Endodermal cell (in vitro differentiated cells): ENCODE data around the gene GPR183. TPM values are rescaled to one million over a fixed set of nuclear protein-coding genes. Genes with fewer than 3 reads are reported as not detected.
A peak's percentile ranks its signal among the peaks of the same experiment; 100 is the strongest.

Experiments used
- DNase-seq: peaks from one replicate; pipeline ENCODE4 v3.0.0-alpha.2; 2017
- H3K27ac ChIP-seq: 2 replicates; pipeline ENCODE4 v1.5.1; 2013; ENCODE audit warnings: mild to moderate bottlenecking, low read depth, low read length, moderate library complexity
- H3K27me3 ChIP-seq: 2 replicates; pipeline ENCODE4 v1.6.1; 2013; ENCODE audit warnings: mild to moderate bottlenecking, low read length, moderate library complexity; ENCODE audit not compliant: insufficient read depth, control insufficient read depth, poor library complexity, severe bottlenecking
- H3K36me3 ChIP-seq: 2 replicates; pipeline ENCODE4 v1.7.0; 2013; ENCODE audit warnings: mild to moderate bottlenecking, low read length, moderate library complexity; ENCODE audit not compliant: control insufficient read depth, insufficient read depth
- H3K4me1 ChIP-seq: one replicate; pipeline ENCODE4 v1.7.0; 2013; ENCODE audit warnings: low read length; ENCODE audit not compliant: control insufficient read depth, insufficient read depth
- H3K4me3 ChIP-seq: 2 replicates; pipeline ENCODE4 v1.5.1; 2013; ENCODE audit warnings: mild to moderate bottlenecking, low read length, moderate library complexity
- H3K9ac ChIP-seq: 2 replicates; pipeline ENCODE4 v1.6.1; 2013; ENCODE audit warnings: mild to moderate bottlenecking, low read length, moderate library complexity; ENCODE audit not compliant: poor library complexity, severe bottlenecking; ENCODE audit errors: extremely low read depth
- H3K9me3 ChIP-seq: 2 replicates; pipeline ENCODE4 v1.6.1; 2013; ENCODE audit warnings: mild to moderate bottlenecking, low read length, moderate library complexity; ENCODE audit not compliant: control insufficient read depth
- H3K27ac Mint-ChIP-seq: 2 replicates; pipeline ENCODE4 v1.8.0; 2020; ENCODE audit warnings: mixed read lengths
- H3K27me3 Mint-ChIP-seq: 2 replicates; pipeline ENCODE4 v1.8.0; 2021; ENCODE audit warnings: mild to moderate bottlenecking, mixed read lengths; ENCODE audit not compliant: insufficient read depth
- H3K36me3 Mint-ChIP-seq: 2 replicates; pipeline ENCODE4 v1.8.0; 2020; ENCODE audit warnings: low read depth, mixed read lengths
- H3K4me1 Mint-ChIP-seq: 2 replicates; pipeline ENCODE4 v1.8.0; 2020; ENCODE audit warnings: mixed read lengths
- H3K4me3 Mint-ChIP-seq: 2 replicates; pipeline ENCODE4 v1.8.0; 2020; ENCODE audit warnings: mild to moderate bottlenecking, moderate library complexity, mixed read lengths
- H3K9me3 Mint-ChIP-seq: 2 replicates; pipeline ENCODE4 v1.8.0; 2020; ENCODE audit warnings: mild to moderate bottlenecking, mixed read lengths
- CTCF ChIP-seq: fragments of 200-600 bp; sonication (generic); conservative IDR thresholded peaks from 2 replicates; pipeline ENCODE4 v1.5.0; 2021; ENCODE audit warnings: antibody characterized with exemption, mild to moderate bottlenecking
- WGBS, 2 experiments: methylation state at CpG; one replicate each; pipeline versions ENCODE4 v1.1.5 to v1.1.7; 2013; ENCODE audit warnings: missing lambda C conversion rate in 2 of 2, mixed read lengths in 1 of 2; ENCODE audit not compliant: insufficient coverage in 1 of 2, insufficient read length in 1 of 2; 5-methylcytosine and 5-hydroxymethylcytosine counted together
- long read RNA-seq, 4 experiments: library from polyadenylated mRNA in 2 of 4; library from RNA in 1 of 4; library from capped mRNA in 1 of 4; stranded (forward) in 3 of 4; unstranded in 1 of 4; transcript quantifications; one replicate each; pipeline ENCODE4 v2.0.0, GENCODE V29; 2020 to 2021; ENCODE audit warnings: inconsistent platforms in 1 of 4
- polyA plus RNA-seq, 2 experiments: library from polyadenylated mRNA; stranded (reverse); fragments of 50-300 nt; gene quantifications; one replicate each; pipeline ENCODE4 v1.2.3, GENCODE V29; 2013
- total RNA-seq, 2 donors: library from RNA; stranded (reverse); fragmentation: NEBNext Ultra II Directional in 1 of 2; extraction: Animal tissue kit (Norgen Biotek cat#: 25700) in 1 of 2; gene quantifications; 2 replicates in 1 of 2; 3 replicates in 1 of 2; pipeline ENCODE4 v1.2.1, GENCODE V29; 2021

GPR183 gene
- under 1 TPM in 1 of 2 donors, not detected in 1; 0.62 TPM for total RNA-seq
- 0.18 TPM for polyA plus RNA-seq (2013, experiment 1 of 2)
- 0.29 TPM for polyA plus RNA-seq (2013, experiment 2 of 2)
- long read RNA-seq, experiment 1, result 0 reads
- long read RNA-seq, experiment 2, result 0 reads
- long read RNA-seq, experiment 3, transcript GPR183-201 (2 exons, 1,700 nt), result major isoform, 7 of 7 reads
- long read RNA-seq, experiment 3, partial matches to known transcripts, result 0 of 7 reads
- long read RNA-seq, experiment 3, other reads (novel, unspliced or antisense), result 0 of 7 reads
- long read RNA-seq, experiment 4, partial matches to known transcripts, result 0 of 1 reads
- long read RNA-seq, experiment 4, other reads (novel, unspliced or antisense), result 0 of 1 reads

- no peak within 1 kb of the TSS for H3K27ac ChIP-seq
- peak within 1 kb of the TSS; percentile 94 for H3K27ac Mint-ChIP-seq
- WGBS, 2 experiments, result 82 to 100% methylated on average over 2 of the region's 4 CpGs
These were observed at the start of gene GPR183 for GRCh38 chr13:99307247-99307646. Gene GPR183 (minus strand): TSS chr13:99307399. CDS start chr13:99296145, 11,254 bp downstream.

GRCh38 chr13:99356262-99357091 lies 49.3 kb upstream of the GPR183 start:
- no peak overlapping the region for H3K27ac Mint-ChIP-seq
- no peaks in the 10 kb centered on the region for H3K9me3 ChIP-seq
- H3K27me3 Mint-ChIP-seq, result no peaks in the 10 kb centered on the region
- H3K4me3 ChIP-seq, result no peak overlapping the region
- no peak overlapping the region for H3K4me3 Mint-ChIP-seq
- no peaks in the 10 kb centered on the region for H3K9me3 Mint-ChIP-seq
- no peaks in the 10 kb centered on the region for H3K27me3 ChIP-seq
- peaks cover 20% of the 10 kb centered on the region for H3K4me1 Mint-ChIP-seq
- DNase-seq, result no peak
- WGBS, 2 experiments, result 69 to 91% methylated on average over 7 to 10 of the region's 10 CpGs
- H3K27ac ChIP-seq, result peak overlapping the region; percentile 72
- TF ChIP-seq CTCF, result no peak
- no peak overlapping the region for H3K9ac ChIP-seq
- peaks cover 4% of the 10 kb centered on the region for H3K4me1 ChIP-seq
- peaks cover 43% of the 10 kb centered on the region for H3K36me3 Mint-ChIP-seq
- peaks cover 56% of the 10 kb centered on the region for H3K36me3 ChIP-seq

More at GRCh38 chr13:99307247-99307646, at the start of gene GPR183:
- Histone ChIP-seq H3K9me3 (no peaks in the 10 kb centered on the region), H3K4me1 (peaks cover 16% of the 10 kb centered on the region), H3K4me3 (peak within 1 kb of the TSS; percentile 71), H3K27me3 (no peaks in the 10 kb centered on the region), H3K9ac (peak within 1 kb of the TSS; percentile 81), H3K36me3 (peaks cover 5% of the 10 kb centered on the region)
- peak within 1 kb of the TSS; percentile 26 for H3K4me3 Mint-ChIP-seq
- H3K27me3 Mint-ChIP-seq, result no peaks in the 10 kb centered on the region
- peaks cover 21% of the 10 kb centered on the region for H3K36me3 Mint-ChIP-seq
- no peak for TF ChIP-seq CTCF
- peaks cover 48% of the 10 kb centered on the region for H3K4me1 Mint-ChIP-seq
- DNase-seq, result no peak
- no peaks in the 10 kb centered on the region for H3K9me3 Mint-ChIP-seq

GRCh38 chr13:99356012-99356261 lies 48.7 kb upstream of the GPR183 start:
- Mint-ChIP-seq H3K4me1 (peaks cover 20% of the 10 kb centered on the region), H3K27me3 (no peaks in the 10 kb centered on the region), H3K4me3 (no peak overlapping the region), H3K36me3 (peaks cover 41% of the 10 kb centered on the region), H3K27ac (no peak overlapping the region), H3K9me3 (no peaks in the 10 kb centered on the region)
- Histone ChIP-seq H3K9ac (no peak overlapping the region), H3K36me3 (peaks cover 54% of the 10 kb centered on the region), H3K9me3 (no peaks in the 10 kb centered on the region), H3K4me1 (peaks cover 4% of the 10 kb centered on the region), H3K27me3 (no peaks in the 10 kb centered on the region), H3K4me3 (no peak overlapping the region), H3K27ac (peak overlapping the region; percentile 72)
- TF ChIP-seq CTCF, result no peak
- DNase-seq, result no peak
- 60 to 91% methylated on average over 1 of the region's 1 CpG for WGBS, 2 experiments
